Right lobe of liver (tissue), 4 donors: ENCODE data around the gene TLR6.

ENCODE experiments used
- POLR2A ChIP-seq: fragments of 450-650 bp; IDR thresholded peaks from one replicate; pipeline ENCODE4 v1.6.1; 2017; ENCODE audit warnings: antibody characterized with exemption, mild to moderate bottlenecking
- TF ChIP-seq, protein P1 (sequence below), 4 donors: fragments of 200-600 bp in 3 of 4; fragments of 450-650 bp in 1 of 4; IDR thresholded peaks; one replicate each; pipeline versions ENCODE4 v1.5.1 to v1.8.0; 2016 to 2022; ENCODE audit warnings: antibody characterized with exemption in 4 of 4, mild to moderate bottlenecking in 2 of 4
- donor health status: DM: no; HTN: no; CAD: no.
- donor health status: DM: no; HTN: no; CAD: no.
- donor health status: DM: no; HTN: yes; CAD: no.

DNA sequence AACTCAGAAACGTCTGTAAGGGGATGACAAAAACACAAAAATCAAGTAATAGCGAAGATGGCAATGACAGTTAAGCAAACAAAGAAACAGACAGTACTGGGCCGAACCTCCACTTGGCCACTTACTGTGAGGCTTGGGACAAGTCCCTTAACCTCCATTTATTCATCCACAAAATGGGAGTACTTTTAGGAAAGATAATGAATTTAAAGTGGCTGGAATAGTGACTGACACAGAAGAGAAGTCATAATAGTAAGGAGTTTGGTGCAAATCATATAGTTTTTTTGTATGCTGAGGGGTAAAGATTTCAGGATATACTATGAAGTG is 1.4 kb upstream of the TLR6 start:
- no peak for TF ChIP-seq POLR2A
- TF ChIP-seq, protein P1, sequence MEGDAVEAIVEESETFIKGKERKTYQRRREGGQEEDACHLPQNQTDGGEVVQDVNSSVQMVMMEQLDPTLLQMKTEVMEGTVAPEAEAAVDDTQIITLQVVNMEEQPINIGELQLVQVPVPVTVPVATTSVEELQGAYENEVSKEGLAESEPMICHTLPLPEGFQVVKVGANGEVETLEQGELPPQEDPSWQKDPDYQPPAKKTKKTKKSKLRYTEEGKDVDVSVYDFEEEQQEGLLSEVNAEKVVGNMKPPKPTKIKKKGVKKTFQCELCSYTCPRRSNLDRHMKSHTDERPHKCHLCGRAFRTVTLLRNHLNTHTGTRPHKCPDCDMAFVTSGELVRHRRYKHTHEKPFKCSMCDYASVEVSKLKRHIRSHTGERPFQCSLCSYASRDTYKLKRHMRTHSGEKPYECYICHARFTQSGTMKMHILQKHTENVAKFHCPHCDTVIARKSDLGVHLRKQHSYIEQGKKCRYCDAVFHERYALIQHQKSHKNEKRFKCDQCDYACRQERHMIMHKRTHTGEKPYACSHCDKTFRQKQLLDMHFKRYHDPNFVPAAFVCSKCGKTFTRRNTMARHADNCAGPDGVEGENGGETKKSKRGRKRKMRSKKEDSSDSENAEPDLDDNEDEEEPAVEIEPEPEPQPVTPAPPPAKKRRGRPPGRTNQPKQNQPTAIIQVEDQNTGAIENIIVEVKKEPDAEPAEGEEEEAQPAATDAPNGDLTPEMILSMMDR (IDR thresholded peaks at IDR 0.05): no peak
